ENCODE data around the gene LGR4.

GRCh38 chr11:27416568-27417176 is 55.9 kb downstream of the LGR4 start:
- TF ChIP-seq CTCF (IDR thresholded peaks at IDR 0.05) (no peak), POLR2AphosphoS5 (IDR thresholded peaks at IDR 0.05) (no peak), EP300 (IDR thresholded peaks at IDR 0.05; ENCODE audit: low read depth) (no peak)
